Panc1 (cell line): Measurements from ENCODE around the gene MOV10L1. TPM values are rescaled to one million over a fixed set of nuclear protein-coding genes. Genes with fewer than 3 reads are reported as not detected.

Source experiments
- ATAC-seq: fragments of 200-7000 bp; cut with Tn5 transposase; 2 replicates; pipeline ENCODE4 v1.9.1; 2020; ENCODE audit warnings: mild to moderate bottlenecking, moderate library complexity
- BruUV-seq: library from RNA; stranded (reverse); fragments of 400-500 nt; replicated peaks from 2 replicates; lab custom pipeline; 2021; lab: Mats Ljungman, UMichigan
- CTCF ChIA-PET: fragments of 300-600 bp; sonication (Branson Sonifier 250); formaldehyde crosslinking; loops from one replicate; lab custom pipeline; 2022; ENCODE audit warnings: antibody characterized with exemption; lab: Charles Lee
- POLR2A ChIA-PET: fragments of 300-600 bp; sonication (Branson Sonifier 250); formaldehyde crosslinking; loops from one replicate; lab custom pipeline; 2022; ENCODE audit warnings: antibody characterized with exemption; lab: Charles Lee
- DNase-seq: peaks from one replicate; pipeline ENCODE4 v3.0.0-alpha.2; 2010; ENCODE audit warnings: low read depth, low spot score
- H3K27ac ChIP-seq: 2 replicates; pipeline ENCODE4 v1.5.1; 2011; ENCODE audit warnings: mild to moderate bottlenecking, low read length, inconsistent platforms
- H3K27me3 ChIP-seq: fragments of 200-500 bp; sonication (Bioruptor generic); 2 replicates; pipeline ENCODE4 v1.6.0; 2014; ENCODE audit warnings: low read length, inconsistent platforms; ENCODE audit not compliant: control insufficient read depth, insufficient read depth
- H3K36me3 ChIP-seq: fragments of 200-500 bp; sonication (Bioruptor generic); 2 replicates; pipeline ENCODE4 v1.5.1; 2014; ENCODE audit warnings: inconsistent platforms, mild to moderate bottlenecking, low read length, moderate library complexity; ENCODE audit not compliant: control insufficient read depth, insufficient read depth
- H3K4me1 ChIP-seq: 2 replicates; pipeline ENCODE4 v1.5.1; 2011; ENCODE audit warnings: inconsistent platforms, mild to moderate bottlenecking, low read length, moderate library complexity; ENCODE audit not compliant: control insufficient read depth, insufficient read depth
- H3K4me3 ChIP-seq, 2 experiments: 2 replicates each; pipeline ENCODE4 v1.5.1; 2011 to 2012; ENCODE audit warnings: low read depth in 2 of 2, low read length in 2 of 2, mild to moderate bottlenecking in 2 of 2, inconsistent platforms in 1 of 2, moderate library complexity in 1 of 2
- H3K9me3 ChIP-seq: fragments of 200-500 bp; sonication (Bioruptor generic); 2 replicates; pipeline ENCODE4 v1.5.1; 2014; ENCODE audit warnings: low read depth, mild to moderate bottlenecking, inconsistent platforms, low read length, moderate library complexity; ENCODE audit not compliant: control insufficient read depth, insufficient read depth
- POLR2AphosphoS5 ChIP-seq: IDR thresholded peaks from 2 replicates; pipeline ENCODE4 v1.6.1; 2012; ENCODE audit warnings: mild to moderate bottlenecking, low read depth, low read length, moderate library complexity
- REST ChIP-seq, 2 experiments: IDR thresholded peaks; 2 replicates each; pipeline ENCODE4 v1.6.1; 2011 to 2012; ENCODE audit warnings: low read depth in 2 of 2, control low read depth in 1 of 2, low read length in 1 of 2, mild to moderate bottlenecking in 1 of 2, moderate library complexity in 1 of 2; ENCODE audit not compliant: insufficient read depth in 1 of 2
- SIN3A ChIP-seq: IDR thresholded peaks from 2 replicates; pipeline ENCODE4 v1.6.1; 2012; ENCODE audit warnings: low read depth, mild to moderate bottlenecking, low read length, moderate library complexity, borderline replicate concordance; ENCODE audit not compliant: insufficient read depth
- TCF7L2 ChIP-seq: IDR thresholded peaks from 2 replicates; pipeline ENCODE4 v1.6.1; 2011; ENCODE audit warnings: mild to moderate bottlenecking, low read depth, low read length, inconsistent platforms
- in situ Hi-C: cut with HindIII; loops from 2 replicates; pipeline ENCODE4 v1.10.0; 2016; ENCODE audit warnings: low sequenced_read_pairs, low pct_unique_long_range_greater_than_20kb
- intact Hi-C: fragments of 100-400 bp; cut with micrococcal nuclease; formaldehyde crosslinking; loops from one replicate; pipeline ENCODE4 v1.10.0; 2022; ENCODE audit not compliant: unreplicated experiment
- total RNA-seq: library from RNA; stranded (reverse); gene quantifications from one replicate; pipeline ENCODE4 v1.2.1, GENCODE V29; 2021; ENCODE audit not compliant: unreplicated experiment
- TF ChIP-seq, protein P1 (sequence below): fragments of 450-650 bp; IDR thresholded peaks from 2 replicates; pipeline ENCODE4 v1.5.1; 2017; ENCODE audit warnings: mild to moderate bottlenecking

Gene MOV10L1
- total RNA-seq, 1 experiment from 2014 or later, result 0.10 TPM

DNA sequence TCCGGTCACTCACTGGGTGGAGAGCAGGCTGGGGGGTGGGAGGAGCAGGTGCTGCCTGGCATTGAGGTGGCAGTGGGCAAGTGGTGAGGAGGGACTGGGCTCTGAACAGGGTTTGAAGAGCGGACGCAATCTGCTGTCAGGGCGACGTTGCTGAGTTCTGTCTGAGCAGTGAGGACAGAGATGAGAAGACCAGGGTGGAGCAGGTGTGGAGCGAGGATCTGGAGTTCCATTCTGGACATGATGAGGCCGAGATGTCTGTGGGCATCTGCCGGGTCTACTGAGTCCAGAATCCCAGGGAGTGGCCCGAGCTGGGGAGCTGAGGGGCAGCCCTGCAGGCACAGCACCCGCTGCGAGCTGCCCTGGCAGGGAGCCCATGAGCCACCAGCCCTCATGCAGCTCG is 2.2 kb upstream of the MOV10L1 start:
- no peaks in the 10 kb centered on the region for H3K9me3 ChIP-seq
- no peak overlapping the region for H3K4me3 ChIP-seq
- ChIA-PET POLR2A (no interaction called here), CTCF (no interaction called here)
- in situ Hi-C loops, result no loop called here
- DNase-seq, result no peak
- H3K4me1 ChIP-seq, result no peaks in the 10 kb centered on the region
- H3K27me3 ChIP-seq, result no peaks in the 10 kb centered on the region
- no peak for ATAC-seq
- BruUV-seq, result no TSS peak
- no peak overlapping the region for H3K27ac ChIP-seq
- H3K36me3 ChIP-seq, result no peaks in the 10 kb centered on the region
- intact Hi-C loops, result no loop called here
- TF ChIP-seq POLR2AphosphoS5 (no peak), REST (IDR thresholded peaks at IDR 0.05; ENCODE audit: insufficient read depth in 1 of 2, low read depth in 2 of 2, low read length in 1 of 2) (no peak), TCF7L2 (no peak), SIN3A (no peak)
- TF ChIP-seq, protein P1, sequence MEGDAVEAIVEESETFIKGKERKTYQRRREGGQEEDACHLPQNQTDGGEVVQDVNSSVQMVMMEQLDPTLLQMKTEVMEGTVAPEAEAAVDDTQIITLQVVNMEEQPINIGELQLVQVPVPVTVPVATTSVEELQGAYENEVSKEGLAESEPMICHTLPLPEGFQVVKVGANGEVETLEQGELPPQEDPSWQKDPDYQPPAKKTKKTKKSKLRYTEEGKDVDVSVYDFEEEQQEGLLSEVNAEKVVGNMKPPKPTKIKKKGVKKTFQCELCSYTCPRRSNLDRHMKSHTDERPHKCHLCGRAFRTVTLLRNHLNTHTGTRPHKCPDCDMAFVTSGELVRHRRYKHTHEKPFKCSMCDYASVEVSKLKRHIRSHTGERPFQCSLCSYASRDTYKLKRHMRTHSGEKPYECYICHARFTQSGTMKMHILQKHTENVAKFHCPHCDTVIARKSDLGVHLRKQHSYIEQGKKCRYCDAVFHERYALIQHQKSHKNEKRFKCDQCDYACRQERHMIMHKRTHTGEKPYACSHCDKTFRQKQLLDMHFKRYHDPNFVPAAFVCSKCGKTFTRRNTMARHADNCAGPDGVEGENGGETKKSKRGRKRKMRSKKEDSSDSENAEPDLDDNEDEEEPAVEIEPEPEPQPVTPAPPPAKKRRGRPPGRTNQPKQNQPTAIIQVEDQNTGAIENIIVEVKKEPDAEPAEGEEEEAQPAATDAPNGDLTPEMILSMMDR, result no peak

- ChIA-PET CTCF (no interaction called here), POLR2A (no interaction called here)
- no TSS peak for BruUV-seq
- DNase-seq (no peak), ATAC-seq (no peak)
- intact Hi-C loops (no loop called here), in situ Hi-C loops (no loop called here)
- no peak for TF ChIP-seq POLR2AphosphoS5
- no peak for TF ChIP-seq SIN3A
- TF ChIP-seq, protein P1, result no peak
- no peak for TF ChIP-seq REST (IDR thresholded peaks at IDR 0.05; ENCODE audit: insufficient read depth in 1 of 2, low read depth in 2 of 2, low read length in 1 of 2)
- no peak for TF ChIP-seq TCF7L2
- H3K27me3 ChIP-seq, result no peaks in the 10 kb centered on the region
- H3K4me3 ChIP-seq, result no peak overlapping the region
- no peak overlapping the region for H3K27ac ChIP-seq
- H3K4me1 ChIP-seq, result no peaks in the 10 kb centered on the region
- no peaks in the 10 kb centered on the region for H3K9me3 ChIP-seq
- no peaks in the 10 kb centered on the region for H3K36me3 ChIP-seq
Observed at GRCh38 chr22:50088096-50088495, 1.7 kb upstream of the MOV10L1 start.
